Ammon's horn (tissue), 1 donor: ENCODE measurements around the gene EIF3A.
"Not testable (repeated sequence)": the region's sequence is repeated elsewhere in the genome, so short reads cannot be mapped to it uniquely, and the experiment has no call there.

Experiments
- DNase-seq: peaks from one replicate; pipeline ENCODE4 v3.0.0-alpha.2; 2016; ENCODE audit warnings: low spot score

Gene EIF3A

DNA sequence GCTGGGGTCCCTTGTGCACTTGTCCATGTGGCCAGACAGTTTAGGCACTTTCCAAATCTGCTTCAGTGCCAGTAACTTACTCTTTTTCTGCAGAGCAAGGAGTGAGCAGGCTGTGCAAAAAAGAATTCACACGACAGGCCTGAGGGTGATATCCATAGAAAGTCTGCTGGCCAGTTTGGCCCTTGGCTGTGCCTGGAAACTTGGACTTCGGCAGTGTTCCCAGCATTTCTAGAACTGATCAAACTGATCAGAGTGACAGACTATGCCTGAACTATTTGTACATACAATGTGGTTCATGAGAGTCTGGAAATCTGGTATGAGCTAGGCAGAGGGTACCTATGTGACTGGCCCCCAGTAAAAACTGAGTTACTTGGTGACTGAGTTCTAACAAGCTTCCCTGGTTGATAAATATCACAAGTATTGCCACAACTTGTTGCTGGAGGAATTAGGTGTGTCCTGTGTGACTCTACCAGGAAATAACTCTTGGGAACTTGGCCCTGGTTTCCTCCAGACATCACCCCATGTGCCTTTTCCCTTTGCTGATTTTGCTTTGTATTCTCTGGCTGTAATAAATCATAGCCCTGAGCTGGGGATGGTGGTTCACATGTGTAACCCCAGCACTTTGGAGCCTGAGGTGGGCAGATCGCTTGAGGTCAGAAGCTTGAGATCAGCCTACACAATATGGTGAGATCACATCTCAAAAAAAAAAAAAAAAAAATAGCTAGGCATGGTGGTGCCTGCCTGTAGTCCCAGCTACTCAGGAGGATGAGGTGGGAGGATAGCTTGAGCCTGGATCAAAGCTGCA, 20.0 kb upstream of the EIF3A start:
- DNase-seq, result no peak

DNA sequence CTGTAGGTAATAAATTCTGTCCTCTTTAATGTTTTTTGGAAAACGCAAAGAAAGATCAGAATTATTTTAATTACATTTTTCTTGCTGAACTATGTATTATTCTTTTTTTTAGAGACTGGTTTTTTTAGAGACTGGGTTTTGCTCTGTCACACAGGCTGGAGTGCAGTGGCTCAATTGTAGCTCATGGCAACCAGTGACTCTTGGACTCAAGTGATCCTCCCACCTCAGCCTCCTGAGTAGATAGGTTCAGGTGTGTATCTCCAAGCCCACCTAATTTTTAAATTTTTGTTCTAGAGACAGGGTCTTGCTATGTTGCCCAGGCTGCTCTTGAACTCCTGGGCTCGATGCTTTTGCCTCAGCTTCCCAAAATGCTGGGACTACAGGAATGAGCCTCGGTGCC, 18.0 kb upstream of the EIF3A start:
- DNase-seq, result no peak

DNA sequence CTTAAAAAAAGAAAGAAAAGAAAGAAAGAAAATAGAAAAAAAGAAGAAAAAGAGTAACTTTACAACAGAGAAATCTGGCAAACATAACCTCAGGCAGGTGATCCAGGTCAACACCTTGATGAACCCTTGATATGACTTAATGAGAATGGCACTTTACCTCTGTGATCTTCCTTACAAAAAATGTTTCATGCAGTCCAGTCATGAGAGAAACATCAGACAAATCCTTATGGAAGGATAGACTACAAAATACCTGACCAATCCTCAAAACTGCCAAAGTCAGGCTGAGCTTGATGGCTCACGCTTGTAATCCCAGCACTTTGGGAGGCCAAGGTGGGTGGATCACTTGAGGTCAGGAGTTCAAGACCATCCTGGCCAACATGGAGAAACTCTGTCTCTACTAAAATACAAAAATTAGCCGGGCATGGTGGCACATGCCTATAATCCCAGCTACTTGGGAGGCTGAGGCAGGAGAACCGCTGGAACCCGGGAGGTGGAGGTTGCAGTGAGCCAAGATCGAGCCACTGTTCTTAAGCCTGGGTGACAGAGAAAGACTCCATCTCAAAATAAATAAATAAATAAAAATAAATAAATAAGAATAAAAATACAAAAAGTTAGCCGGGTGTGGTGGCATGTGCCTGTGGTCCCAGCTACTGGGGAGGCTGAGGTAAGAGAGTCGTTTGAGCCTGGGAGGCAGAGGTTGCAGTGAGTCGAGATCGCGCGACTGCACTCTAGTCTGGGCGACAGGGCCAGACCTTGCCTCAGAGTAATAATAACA, 16.2 kb upstream of the EIF3A start:
- DNase-seq, result not testable (repeated sequence)

DNA sequence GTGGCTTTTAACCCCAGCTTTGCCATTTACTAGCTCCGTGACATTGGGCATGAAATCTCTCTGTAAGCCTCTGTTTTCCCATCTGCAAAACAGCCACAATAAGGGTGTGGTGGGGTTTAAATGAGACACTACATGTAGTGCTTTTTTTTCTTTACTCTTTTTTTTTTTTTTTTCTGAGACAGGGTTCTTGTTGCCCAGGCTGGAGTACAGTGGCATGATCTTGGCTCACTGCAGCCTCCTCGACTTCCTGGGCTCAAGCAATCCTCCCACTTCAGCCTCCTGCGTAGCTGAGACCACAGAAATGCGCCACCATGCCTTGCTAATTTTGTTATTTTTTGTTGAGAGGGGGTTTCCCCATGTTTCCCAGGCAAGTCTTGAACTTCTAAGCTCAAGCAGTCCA, 15.0 kb upstream of the EIF3A start:
- DNase-seq, result no peak

DNA sequence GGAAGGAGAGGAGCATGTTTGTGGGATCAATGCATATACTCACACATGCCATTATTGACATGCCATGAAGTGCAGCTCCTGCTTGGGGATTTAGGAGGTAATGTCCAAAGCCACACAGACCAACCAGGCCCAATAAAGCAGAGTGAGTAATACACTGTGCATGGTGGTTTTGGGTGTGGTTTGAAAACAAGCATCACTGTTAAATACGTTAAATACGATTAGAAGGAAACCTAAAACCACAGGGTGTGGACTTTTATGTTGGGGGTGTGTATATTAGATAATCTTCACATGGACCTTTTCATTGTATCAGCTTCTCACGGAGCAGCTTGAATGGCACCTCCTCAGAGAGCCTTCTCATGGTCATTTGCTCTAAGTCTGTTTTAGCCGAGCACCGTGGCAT, 10.4 kb upstream of the EIF3A start:
- no peak for DNase-seq

DNA sequence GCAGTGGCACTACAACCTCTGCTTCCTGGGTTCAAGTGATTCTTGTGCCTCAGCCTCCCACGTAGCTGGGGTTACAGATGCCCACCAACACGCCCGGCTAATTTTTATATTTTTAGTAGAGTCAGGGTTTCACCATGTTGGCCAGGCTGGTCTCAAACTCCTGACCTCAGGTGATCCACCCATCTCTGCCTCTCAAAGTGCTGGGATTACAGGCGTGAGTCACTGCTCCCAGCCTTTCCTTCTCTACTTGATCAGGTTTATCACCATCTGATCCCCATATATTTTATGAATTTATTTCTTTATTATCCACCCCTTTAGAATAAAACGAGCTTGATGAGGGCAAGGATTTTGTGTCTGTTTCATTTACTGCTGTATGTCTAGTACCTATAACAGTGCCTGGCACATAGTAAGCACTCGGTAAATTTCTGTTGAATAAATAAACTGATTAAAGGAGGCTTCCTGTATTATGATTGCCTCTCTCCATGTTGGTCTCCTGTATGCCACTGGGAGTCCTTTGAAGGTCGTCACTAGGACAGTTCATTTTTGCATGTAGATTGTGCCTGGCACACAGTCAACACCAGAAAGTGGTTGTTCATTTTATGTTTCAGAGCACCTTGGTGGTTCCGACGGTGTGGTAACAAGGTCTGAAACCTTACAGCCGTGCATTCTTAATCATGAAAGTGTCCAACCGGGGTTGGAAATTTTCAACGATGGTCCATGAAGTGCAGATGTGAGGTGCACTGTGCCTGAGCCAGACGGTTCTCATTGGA, 9.6 kb upstream of the EIF3A start:
- DNase-seq, result no peak

DNA sequence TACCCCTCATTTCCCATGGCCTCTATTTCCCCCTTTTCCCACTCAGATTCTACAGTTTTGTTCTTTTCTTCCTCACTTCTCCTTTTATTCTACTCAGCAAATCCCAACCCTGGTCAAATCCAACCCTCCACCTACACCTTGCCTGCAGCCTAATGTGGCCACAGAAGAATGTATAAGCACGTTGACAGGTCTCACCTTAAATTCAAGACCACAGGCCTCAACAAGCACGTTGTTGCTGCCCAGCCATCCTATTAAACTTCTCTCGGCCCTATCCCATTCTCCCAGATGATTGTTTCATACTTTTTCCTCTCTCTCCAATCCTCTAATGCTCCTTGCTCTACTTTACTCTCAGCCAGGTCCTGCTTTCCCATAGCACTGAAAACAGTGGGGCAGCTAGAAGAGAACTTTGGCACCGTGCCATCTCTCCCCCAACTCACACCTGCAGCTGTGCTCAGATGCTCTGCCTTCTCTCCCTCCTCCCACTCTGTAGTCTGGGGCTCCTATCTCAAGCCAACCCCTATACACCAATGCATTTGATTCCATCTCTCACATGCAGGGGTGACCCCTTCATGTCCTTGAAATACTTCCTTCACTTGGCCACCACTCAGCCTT, 6.8 kb upstream of the EIF3A start:
- DNase-seq, result no peak

DNA sequence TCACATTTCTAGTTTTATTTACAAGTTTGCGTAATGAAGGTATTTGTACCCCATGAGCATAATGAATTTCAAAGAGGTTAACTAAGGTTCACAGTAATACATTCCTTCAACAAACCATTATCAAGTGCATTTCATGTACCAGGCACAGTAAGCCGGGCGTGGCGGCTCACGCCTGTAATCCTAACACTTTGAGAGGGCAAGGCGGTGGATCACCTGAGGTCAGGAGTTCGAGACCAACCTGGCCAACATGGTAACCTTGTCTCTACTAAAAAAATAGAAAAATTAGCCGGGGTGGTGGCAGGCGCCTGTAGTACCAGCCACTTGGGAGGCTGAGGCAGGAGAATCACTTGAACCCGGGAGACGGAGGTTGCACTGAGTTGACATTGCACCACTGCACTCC, 4.3 kb upstream of the EIF3A start:
- no peak for DNase-seq

DNA sequence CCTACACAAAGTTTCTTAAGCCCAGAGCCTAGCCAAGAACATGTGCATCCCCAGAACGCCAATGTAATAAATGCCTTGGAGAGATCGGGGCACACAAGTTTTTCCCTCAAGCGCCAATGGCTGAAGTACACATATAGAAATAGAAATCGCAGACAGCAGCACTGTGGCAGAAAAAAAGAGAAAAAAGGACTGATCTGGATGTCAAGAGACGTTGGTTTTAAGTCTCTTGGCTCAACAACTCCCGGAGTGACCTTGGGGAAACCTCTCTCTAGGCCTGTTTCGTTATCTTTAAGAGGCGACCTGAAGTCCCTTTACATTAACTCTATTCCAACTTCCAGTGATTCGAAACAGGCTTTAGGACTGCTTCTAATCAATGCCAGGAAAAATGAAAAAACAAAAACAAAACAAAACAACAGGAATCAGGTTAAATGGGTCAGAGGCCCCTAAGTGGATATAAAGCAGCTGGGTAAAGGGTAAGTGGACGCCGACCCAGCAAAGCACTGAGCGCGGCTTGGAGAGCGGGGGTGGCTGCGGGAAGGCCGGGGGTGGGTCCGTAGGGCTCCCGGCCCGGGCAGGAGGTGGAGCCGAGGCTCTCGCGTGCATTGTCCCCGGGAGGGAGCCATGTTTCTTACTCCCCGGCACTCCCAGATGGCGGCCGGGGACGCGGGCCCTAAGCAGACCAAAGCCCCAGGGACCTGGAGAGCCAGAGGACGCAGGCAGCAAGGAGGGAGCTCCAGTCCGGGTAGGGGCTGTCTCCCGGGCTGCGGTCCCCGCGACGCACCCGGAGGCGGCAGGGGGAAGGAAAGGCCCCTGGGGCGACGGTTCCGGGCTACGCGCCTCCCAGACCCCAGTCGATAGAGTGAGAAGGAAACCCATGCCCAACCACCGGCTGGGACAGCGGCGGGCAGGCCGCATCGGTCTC, 757 bp downstream of the EIF3A start:
- peak; percentile 62 for DNase-seq

DNA sequence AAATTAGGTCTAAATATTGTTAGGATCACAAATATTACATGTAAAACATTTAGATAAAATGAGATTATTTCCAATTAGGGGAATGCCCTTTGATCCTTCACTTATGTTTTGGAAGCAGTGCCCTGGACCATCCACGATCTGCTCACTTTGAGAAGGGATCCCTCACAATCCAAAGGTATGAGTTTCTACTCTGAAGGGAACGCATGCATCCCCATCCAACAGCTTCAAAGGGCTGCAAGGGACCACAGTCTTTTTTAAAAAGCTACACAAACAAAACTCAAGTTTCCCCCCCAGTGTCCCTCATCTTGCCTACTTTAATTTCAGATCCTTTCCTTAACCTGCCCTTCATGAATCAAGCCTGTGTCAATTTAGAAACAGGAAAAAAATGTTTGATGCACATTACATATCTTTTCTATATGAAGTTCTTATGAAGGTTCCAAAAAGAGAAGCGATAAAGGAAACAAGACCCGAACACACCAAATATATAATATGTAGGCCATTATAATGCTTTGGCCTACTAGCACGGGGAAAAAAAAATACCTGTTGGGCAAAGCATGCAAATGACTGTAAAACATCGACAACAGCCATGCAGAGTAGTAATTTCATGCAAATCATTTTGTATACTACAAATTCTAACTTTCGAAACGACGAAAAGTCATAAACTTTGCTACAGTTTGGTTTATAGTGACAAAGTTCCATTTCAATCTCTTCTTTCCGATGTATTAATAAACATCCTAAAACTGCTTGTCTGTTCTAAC, 2.0 kb downstream of the EIF3A start:
- no peak for DNase-seq

DNA sequence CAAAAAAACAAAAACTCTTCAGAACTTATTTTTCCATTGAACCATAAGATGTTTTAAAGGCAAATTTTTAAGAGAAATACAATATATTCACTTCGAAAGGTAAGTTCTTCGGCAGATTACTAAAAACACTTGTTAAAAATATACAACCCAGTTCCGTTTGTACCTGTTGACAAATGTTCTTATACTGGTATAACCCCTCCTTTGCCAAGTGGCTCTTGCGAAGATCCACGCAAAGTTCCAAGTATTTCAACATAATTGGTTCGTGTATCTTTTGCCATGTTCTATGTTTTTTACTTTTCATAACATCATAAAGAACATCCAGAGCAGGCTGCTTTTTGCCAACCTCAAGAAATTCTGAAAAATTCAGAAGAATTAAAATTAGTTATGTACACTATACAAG, 7.0 kb downstream of the EIF3A start:
- no peak for DNase-seq

DNA sequence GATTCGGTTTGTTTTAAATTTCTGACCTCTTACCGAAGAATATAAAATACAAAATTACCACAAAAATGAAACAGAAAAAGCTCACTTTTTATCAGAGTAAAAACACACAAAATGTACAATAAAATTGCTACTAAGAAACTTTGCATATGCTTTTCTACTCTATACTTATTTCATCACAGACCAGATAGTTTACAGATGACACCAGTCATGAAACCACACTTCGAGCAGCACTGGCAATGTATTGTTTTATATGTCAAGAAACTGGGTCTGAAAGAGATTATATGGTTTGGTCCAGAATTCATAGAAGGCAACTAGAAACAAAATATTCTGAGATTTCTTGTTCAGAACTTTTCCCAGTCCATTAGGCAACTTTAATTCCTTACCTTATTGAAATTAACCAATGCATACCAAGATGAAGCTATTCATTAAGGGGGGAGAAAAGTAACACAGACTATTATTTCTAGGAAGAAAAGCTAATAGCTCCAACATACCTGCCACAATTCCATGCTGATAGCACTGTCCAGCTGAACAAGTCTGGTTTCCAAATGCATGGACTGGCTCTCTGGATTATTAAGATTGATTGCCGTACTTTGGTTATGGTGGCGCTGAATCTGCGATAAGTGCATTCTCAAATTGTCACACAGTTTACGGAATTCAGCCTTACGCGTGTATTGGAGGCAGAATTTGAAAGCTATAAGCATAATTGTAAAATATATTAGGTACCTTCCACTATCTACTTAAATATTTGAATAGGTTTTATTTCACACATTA, 10.0 kb downstream of the EIF3A start:
- no peak for DNase-seq

DNA sequence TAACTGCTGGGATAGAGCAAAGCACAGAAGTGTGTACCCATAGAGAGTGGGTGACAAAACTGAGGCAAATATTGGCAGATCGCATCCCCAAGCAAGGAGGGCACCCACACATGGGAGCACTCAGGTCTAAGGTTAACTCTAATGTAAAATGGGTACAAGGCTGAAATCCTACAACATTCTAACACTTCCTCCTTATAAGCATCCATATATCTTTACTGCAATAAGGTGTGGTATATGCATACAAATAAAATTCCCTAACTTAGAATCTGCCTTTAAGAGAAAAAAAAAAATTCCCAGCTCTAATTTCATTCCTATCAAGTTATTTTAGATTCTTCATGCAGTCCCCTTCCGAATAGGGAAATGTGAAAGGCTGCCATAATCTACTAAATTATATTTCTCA, 18.7 kb downstream of the EIF3A start:
- DNase-seq, result no peak

DNA sequence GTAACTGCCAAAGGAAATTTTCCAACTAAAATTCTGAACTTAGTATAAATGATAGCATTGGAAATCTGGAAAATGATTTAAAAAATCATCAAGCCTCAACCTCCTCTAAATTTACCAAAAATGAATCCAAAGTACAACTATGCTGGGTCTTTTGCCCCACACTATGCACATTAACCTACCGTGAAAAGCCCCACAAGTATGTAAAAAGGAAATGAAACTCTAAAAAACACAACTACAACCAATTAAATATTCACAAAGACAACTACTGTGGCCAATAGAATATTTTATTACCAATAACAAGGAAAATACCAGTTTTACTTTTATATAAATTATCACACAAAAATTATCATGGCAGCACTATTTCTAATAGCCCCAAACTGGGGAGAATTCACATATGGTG, 19.3 kb downstream of the EIF3A start:
- no peak for DNase-seq

DNA sequence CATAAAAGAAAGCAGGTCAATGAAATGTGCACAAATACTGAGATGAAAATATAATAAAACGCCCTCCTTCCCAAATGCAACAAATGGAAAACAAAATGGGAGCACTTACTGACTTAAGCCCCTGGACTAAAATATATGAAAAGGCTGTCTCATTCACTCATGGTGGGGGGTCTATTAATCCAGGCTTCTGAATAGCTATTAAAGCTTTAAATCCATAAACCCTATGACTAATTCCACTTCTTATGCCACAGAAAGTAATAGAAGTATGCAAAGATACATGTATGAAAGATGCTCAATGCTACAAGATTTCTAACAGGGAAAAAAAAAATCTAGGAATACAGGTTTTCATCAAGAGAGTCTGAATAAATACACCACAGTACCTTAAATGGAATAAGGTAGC, 20.5 kb downstream of the EIF3A start:
- no peak for DNase-seq

DNA sequence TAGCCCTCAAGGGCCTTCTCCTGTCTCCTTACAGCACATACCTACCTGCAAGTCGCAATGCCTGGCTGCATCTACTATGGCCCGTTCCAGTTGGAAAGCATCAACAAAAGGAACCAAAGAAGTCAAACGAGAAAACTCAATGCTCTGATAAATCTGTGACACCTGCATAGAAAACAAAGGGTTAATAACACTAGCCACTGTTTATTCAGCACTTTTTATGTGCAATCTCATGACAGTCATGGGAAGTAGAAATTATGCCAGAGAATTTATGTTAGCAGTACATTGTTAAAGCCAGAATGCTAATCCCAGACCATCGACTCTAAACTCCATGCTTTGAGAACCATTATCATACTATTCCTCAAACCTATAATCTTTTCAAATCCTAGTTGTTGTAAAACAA, 21.1 kb downstream of the EIF3A start:
- DNase-seq, result no peak

DNA sequence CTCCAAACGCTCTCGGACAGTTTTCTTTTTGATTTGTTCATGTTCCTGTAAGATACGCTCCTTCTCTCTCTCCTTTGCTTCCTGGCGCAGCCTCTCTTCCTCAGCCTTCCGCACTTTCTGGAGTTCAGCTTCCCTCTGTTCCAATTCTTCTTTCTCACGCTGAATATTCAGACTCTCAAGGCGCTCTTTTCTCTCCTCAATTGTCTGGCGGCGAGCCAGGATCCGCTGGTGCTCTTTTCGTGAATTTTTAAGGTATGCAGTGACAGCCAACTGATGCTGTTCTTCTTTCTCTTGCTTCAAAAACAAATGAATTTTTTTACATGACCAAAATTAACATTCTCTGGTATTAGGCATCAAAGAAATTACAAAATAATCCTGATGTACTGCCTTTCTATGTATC, 22.6 kb downstream of the EIF3A start:
- no peak for DNase-seq

DNA sequence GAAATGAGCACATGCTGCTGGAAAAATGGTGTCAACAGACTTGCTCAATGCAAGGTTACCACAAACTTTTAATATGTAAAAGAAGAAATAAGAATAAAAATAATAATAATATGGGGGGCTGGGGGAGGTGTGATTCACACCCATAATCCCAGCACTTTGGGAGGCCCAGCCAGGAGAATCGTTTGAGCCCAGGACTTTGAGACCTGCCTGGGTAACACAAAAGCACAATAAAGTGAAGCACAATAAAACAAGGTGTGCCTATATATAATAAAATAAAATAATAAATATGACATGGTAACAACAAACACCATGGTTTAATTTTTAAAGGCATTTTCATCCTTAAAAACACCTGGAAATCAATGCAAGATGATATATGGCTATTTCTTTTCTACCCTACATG, 25.1 kb downstream of the EIF3A start:
- DNase-seq, result no peak

DNA sequence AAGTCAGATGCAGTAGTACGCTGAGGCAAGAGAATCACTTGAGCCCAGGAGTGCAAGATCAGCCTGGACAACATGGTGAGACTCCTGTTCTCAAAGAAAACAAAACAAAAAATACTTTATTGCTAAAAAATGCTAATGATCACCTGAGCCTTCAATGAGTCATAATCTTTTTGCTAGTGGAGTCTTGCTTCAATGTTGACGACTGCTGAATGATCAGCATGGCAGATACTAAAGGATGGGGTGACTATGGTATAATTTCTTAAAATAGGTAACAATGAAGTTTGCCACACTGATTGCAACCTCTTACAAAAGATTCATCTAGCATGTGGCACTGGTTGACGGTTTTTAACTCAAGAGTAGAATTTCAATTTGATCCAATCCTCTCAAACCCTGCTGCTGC, 28.8 kb downstream of the EIF3A start:
- DNase-seq, result no peak

DNA sequence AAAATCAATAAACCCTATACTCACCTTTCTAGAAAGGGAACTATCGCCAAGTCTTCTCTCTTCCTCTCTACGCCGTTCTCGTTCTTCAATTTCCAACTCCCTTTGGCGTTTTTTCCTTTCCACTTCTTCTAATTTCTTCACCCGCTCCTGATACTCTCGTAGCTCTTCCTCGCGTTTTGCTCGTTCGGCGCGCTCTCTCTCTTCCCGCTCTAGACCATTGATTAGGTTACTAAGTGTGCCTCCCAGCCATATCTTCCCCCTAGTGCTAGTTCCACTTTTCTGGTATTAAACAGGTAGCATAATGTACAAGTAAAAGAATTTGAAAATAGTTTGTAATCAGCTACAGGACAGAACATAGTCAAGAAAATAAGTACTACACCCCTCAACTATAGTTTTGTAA, 30.8 kb downstream of the EIF3A start:
- no peak for DNase-seq
